Transverse colon (tissue), 4 donors: ENCODE data around the gene NLRC5. TPM values are rescaled to one million over a fixed set of nuclear protein-coding genes. Genes with fewer than 3 reads are reported as not detected.
A peak's percentile ranks its signal among the peaks of the same experiment; 100 is the strongest.

Experiments used
- DNase-seq: peaks from one replicate; pipeline ENCODE4 v3.0.0-alpha.2; 2019
- H3K27ac ChIP-seq, 4 donors: fragments of 200-600 bp; sonication (generic); 2 replicates each; pipeline ENCODE4 v1.5.1; 2016 to 2018; ENCODE audit warnings: inconsistent platforms in 4 of 4
- H3K27me3 ChIP-seq: fragments of 200-600 bp; sonication (generic); 2 replicates; pipeline ENCODE4 v1.5.1; 2017; ENCODE audit warnings: inconsistent platforms
- H3K36me3 ChIP-seq, 4 donors: fragments of 200-600 bp; sonication (generic); 2 replicates each; pipeline ENCODE4 v1.5.1; 2017 to 2019; ENCODE audit warnings: inconsistent platforms in 4 of 4
- H3K4me1 ChIP-seq, 4 donors: fragments of 200-600 bp; sonication (generic); 2 replicates each; pipeline ENCODE4 v1.5.1; 2017 to 2020; ENCODE audit warnings: inconsistent platforms in 4 of 4
- H3K4me3 ChIP-seq, 4 donors: fragments of 200-600 bp; sonication (generic); 1 replicate in 1 of 4; 2 replicates in 3 of 4; pipeline versions ENCODE4 v1.5.1 to v1.6.1; 2017 to 2019; ENCODE audit warnings: inconsistent platforms in 4 of 4
- H3K9me3 ChIP-seq, 2 donors: fragments of 200-600 bp; sonication (generic); 2 replicates each; pipeline ENCODE4 v1.5.1; 2017 to 2019; ENCODE audit warnings: inconsistent platforms in 2 of 2
- EP300 ChIP-seq: sonication (generic); formaldehyde crosslinking; IDR thresholded peaks from one replicate; pipeline ENCODE4 v1.6.1; 2017; ENCODE audit warnings: antibody characterized with exemption, low read depth
- POLR2A ChIP-seq: fragments of 450-650 bp; IDR thresholded peaks from one replicate; pipeline ENCODE4 v1.6.1; 2016; ENCODE audit warnings: antibody characterized with exemption, mild to moderate bottlenecking, moderate library complexity
- POLR2AphosphoS5 ChIP-seq, 3 donors: sonication (generic); formaldehyde crosslinking; IDR thresholded peaks; one replicate each; pipeline ENCODE4 v1.6.1; 2016; ENCODE audit warnings: antibody characterized with exemption in 3 of 3
- WGBS, 2 donors: methylation state at CpG; one replicate each; pipeline ENCODE4 v1.1.5; 2018; ENCODE audit warnings: low coverage in 1 of 2; 5-methylcytosine and 5-hydroxymethylcytosine counted together
- in situ Hi-C, 4 donors: fragments of 200-750 bp; cut with MboI; loops; one replicate each; pipeline versions ENCODE4 v1.15.0 to v1.15.1; 2017; ENCODE audit warnings: low sequenced_read_pairs in 3 of 4, low pct_ligation_motif_present in 1 of 4, low pct_unique_long_range_greater_than_20kb in 1 of 4
- intact Hi-C: fragments of 100-400 bp; cut with DNase I; formaldehyde crosslinking; loops from one replicate; pipeline ENCODE4 v1.15.1; 2023; ENCODE audit warnings: low total_unique reads
- total RNA-seq, 4 donors: library from RNA; depleted of rRNA; stranded (reverse); fragments of >200 nt; gene quantifications; one replicate each; pipeline ENCODE4 v1.1.0, GENCODE V29; 2016
- TF ChIP-seq, protein P1 (sequence below), 5 experiments: fragments of 200-600 bp in 3 of 5; fragments of 450-650 bp in 2 of 5; sonication (generic) in 3 of 5; IDR thresholded peaks; 1 replicate in 2 of 5; 2 replicates in 3 of 5; pipeline ENCODE4 v1.5.1; 2016 to 2017; ENCODE audit warnings: antibody characterized with exemption in 5 of 5, inconsistent platforms in 3 of 5, mild to moderate bottlenecking in 2 of 5, moderate library complexity in 1 of 5

NLRC5 gene
- total RNA-seq, 4 donors from 2014 or later = 59.4 to 171 (median 73.6) TPM

DNA sequence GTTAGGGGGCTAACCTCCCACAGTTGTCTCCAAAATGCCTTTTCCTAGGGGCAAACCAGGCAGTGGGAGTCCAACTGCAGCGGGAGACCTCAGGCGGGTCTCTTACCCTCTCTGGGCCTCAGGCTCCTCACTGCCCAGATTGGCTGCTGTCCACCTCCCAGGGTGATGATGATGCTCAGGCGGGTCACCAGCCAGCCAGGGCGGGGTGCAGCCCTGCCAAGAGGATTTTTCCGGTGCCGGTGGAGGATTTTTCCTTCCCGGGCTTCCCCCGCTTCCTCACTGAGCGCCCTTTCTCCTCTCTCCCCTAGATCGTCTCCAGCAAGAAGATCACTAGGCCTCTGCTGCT, 125.8 kb downstream of the NLRC5 start:
- Histone ChIP-seq H3K27me3 (no peaks in the 10 kb centered on the region), H3K4me1 (peaks cover 0 to 21% (median 7%) of the 10 kb centered on the region in 4 donors), H3K36me3 (peaks cover 0 to 8% (median 3%) of the 10 kb centered on the region in 4 donors), H3K27ac (no peak overlapping the region), H3K4me3 (no peak overlapping the region), H3K9me3 (no peaks in the 10 kb centered on the region)
- intact Hi-C loops = no loop called here
- DNase-seq = no peak
- in situ Hi-C loops = no loop called here
- WGBS, 2 donors = 69 to 100% methylated on average over 3 to 10 of the region's 10 CpGs
- TF ChIP-seq, protein P1, sequence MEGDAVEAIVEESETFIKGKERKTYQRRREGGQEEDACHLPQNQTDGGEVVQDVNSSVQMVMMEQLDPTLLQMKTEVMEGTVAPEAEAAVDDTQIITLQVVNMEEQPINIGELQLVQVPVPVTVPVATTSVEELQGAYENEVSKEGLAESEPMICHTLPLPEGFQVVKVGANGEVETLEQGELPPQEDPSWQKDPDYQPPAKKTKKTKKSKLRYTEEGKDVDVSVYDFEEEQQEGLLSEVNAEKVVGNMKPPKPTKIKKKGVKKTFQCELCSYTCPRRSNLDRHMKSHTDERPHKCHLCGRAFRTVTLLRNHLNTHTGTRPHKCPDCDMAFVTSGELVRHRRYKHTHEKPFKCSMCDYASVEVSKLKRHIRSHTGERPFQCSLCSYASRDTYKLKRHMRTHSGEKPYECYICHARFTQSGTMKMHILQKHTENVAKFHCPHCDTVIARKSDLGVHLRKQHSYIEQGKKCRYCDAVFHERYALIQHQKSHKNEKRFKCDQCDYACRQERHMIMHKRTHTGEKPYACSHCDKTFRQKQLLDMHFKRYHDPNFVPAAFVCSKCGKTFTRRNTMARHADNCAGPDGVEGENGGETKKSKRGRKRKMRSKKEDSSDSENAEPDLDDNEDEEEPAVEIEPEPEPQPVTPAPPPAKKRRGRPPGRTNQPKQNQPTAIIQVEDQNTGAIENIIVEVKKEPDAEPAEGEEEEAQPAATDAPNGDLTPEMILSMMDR (IDR thresholded peaks at IDR 0.05) = no peak
- TF ChIP-seq POLR2A (no peak), POLR2AphosphoS5 (IDR thresholded peaks at IDR 0.05) (no peak), EP300 (no peak)

DNA sequence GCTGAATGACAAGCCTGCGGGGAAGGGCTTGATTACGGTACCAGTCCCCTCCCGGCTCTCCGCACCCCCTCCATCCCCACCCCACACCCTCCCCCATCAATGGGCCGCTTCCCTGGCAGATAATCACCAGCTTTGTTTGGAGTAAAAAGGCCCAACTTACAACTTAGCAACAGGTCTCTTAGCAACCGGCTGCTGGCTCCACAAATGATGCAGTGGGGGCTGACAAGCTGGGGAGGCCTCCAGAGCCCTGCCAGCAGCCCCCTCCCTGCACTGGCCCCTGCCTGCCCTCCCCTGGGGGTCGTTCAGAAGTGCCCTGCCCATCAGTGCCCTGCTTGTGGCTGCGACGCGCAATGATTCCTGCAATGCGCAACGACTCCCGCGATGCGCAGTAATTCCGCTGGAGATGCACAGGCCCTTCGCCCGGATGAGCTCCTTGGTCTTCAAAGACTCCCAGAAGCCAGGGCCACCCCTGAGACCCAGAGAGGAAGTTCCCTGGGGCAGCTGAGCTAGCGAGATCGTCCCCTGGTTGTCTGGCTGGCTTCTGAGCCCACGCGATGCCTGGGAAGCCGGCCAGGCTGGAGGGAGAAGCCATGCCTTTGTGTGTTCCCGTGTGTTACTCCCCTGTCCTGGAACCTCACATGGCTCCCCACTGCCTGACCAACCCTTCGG, 126.3 kb downstream of the NLRC5 start:
- in situ Hi-C loops = no loop called here
- Histone ChIP-seq H3K36me3 (peaks cover 0 to 8% (median 3%) of the 10 kb centered on the region in 4 donors), H3K27ac (peak overlapping the region in 2 of 4 donors; percentile 15 to 50), H3K4me1 (peaks cover 0 to 21% (median 7%) of the 10 kb centered on the region in 4 donors), H3K4me3 (no peak overlapping the region), H3K27me3 (no peaks in the 10 kb centered on the region), H3K9me3 (no peaks in the 10 kb centered on the region)
- DNase-seq = no peak
- intact Hi-C loops = no loop called here
- TF ChIP-seq EP300 (no peak), POLR2A (no peak), POLR2AphosphoS5 (IDR thresholded peaks at IDR 0.05) (no peak)
- TF ChIP-seq, protein P1 (IDR thresholded peaks at IDR 0.05) = no peak
- 20 to 66% methylated on average over 1 to 25 of the region's 25 CpGs for WGBS, 2 donors

DNA sequence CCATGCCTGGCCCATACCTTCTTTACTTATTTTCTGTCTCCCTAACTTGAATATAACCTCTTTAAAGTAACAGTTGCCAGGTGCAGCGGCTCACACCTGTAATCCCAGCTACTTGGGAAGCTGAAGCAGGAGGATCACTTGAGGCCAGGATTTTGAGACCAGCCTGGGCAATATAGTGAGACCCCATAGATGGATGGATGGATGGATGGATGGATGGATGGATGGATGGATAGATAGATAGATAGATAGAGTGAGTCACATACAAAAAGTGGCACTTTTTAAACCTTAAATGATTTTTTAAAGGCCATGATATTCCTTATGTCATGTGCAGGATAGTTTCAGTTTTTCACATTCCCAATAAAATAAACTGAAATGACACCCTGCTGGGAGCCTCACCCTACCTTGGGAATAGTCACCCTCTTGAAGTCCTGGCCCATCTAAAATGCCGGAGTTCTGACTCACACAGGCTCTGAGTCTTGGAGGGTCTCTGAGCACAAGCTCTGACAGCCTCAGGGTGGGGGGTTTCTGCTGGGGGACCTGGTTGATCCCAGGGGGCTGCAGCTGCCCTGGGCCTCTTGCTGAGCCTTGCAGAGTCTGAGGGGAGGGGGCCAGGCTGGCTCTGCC, 129.2 kb downstream of the NLRC5 start:
- in situ Hi-C loops (no loop called here), intact Hi-C loops (no loop called here)
- Histone ChIP-seq H3K36me3 (peaks cover 0 to 8% (median 1%) of the 10 kb centered on the region in 4 donors), H3K27ac (no peak overlapping the region), H3K27me3 (no peaks in the 10 kb centered on the region), H3K9me3 (no peaks in the 10 kb centered on the region), H3K4me1 (peaks cover 0 to 14% (median 5%) of the 10 kb centered on the region in 4 donors), H3K4me3 (no peak overlapping the region)
- TF ChIP-seq POLR2AphosphoS5 (IDR thresholded peaks at IDR 0.05) (no peak), POLR2A (no peak), EP300 (no peak)
- TF ChIP-seq, protein P1 (IDR thresholded peaks at IDR 0.05) = no peak
- no peak for DNase-seq
- 97 to 100% methylated on average over 1 to 2 of the region's 2 CpGs for WGBS, 2 donors

DNA sequence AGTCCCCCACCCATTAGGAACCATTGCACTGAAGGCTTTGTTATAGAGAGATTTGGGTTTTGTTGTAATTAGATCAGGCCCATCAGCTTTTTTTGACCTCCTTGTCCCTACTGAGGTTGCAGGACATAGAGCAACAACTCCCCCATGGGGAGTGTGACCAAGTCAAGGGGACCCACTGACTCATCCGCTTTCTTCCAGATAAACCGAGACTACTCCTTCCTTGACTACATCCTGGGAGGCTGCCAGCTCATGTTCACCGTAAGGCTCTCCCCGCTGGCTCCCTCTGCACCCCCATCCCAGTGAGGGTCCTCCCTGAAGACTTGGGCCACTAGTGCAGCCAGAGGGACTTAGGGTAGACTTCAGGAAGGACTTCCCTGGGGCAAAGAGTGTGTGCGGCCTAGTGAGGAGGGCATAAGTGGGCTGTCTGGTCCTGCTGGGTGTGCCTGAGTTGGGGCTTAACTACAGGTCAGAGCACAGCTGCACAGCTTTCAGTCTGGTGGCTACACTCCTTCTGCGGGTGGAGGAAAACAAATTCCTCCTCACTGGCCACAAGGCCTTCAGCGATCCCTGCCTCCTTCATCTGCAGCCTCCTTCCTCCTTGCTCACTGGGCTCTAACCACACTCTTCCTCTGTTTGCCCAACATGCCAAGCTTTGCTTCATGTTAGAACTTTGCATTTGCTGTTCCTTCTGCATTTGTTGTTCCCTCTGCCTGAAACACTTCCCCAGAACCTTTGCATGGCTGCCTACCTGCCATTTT, 134.0 kb downstream of the NLRC5 start:
- in situ Hi-C loops = no loop called here
- WGBS, 2 donors = 60 to 89% methylated on average over 1 to 7 of the region's 7 CpGs
- Histone ChIP-seq H3K4me1 (no peaks in the 10 kb centered on the region), H3K36me3 (no peaks in the 10 kb centered on the region), H3K4me3 (no peak overlapping the region), H3K9me3 (no peaks in the 10 kb centered on the region), H3K27me3 (no peaks in the 10 kb centered on the region), H3K27ac (no peak overlapping the region)
- intact Hi-C loops = no loop called here
- TF ChIP-seq POLR2AphosphoS5 (IDR thresholded peaks at IDR 0.05) (no peak), EP300 (no peak), POLR2A (no peak)
- TF ChIP-seq, protein P1 (IDR thresholded peaks at IDR 0.05) = no peak
- no peak for DNase-seq
